Brain microvascular endothelial cell (primary cell): ENCODE data around the gene GCNT2.

Source experiments
- DNase-seq: peaks from one replicate; pipeline ENCODE4 v3.0.0-alpha.2; 2020
- H3K27ac ChIP-seq: fragments of 250-450 bp; sonication (Bioruptor Pico); 2 replicates; pipeline ENCODE4 v1.5.1; 2020; ENCODE audit warnings: mild to moderate bottlenecking, moderate library complexity
- H3K27me3 ChIP-seq: fragments of 250-450 bp; sonication (Bioruptor Pico); replicated peaks from 2 replicates; pipeline ENCODE4 v1.5.1; 2020; ENCODE audit warnings: mild to moderate bottlenecking
- H3K36me3 ChIP-seq: fragments of 250-450 bp; sonication (Bioruptor Pico); replicated peaks from 2 replicates; pipeline ENCODE4 v1.5.1; 2020; ENCODE audit warnings: mild to moderate bottlenecking
- H3K4me3 ChIP-seq: 2 replicates; pipeline ENCODE4 v1.5.1; 2011; ENCODE audit warnings: low read depth, mild to moderate bottlenecking, control low read depth, low read length, moderate library complexity
- in situ Hi-C: cut with HindIII; loops from 2 replicates; pipeline ENCODE4 v1.10.0; 2017; ENCODE audit warnings: low sequenced_read_pairs, low pct_ligation_motif_present
- TF ChIP-seq, protein P1 (sequence below): IDR thresholded peaks from 2 replicates; pipeline ENCODE4 v1.5.1; 2011; ENCODE audit warnings: low read depth, mild to moderate bottlenecking, moderate library complexity, low read length, control low read depth, inconsistent platforms; ENCODE audit errors: missing control alignments

The GCNT2 gene

DNA sequence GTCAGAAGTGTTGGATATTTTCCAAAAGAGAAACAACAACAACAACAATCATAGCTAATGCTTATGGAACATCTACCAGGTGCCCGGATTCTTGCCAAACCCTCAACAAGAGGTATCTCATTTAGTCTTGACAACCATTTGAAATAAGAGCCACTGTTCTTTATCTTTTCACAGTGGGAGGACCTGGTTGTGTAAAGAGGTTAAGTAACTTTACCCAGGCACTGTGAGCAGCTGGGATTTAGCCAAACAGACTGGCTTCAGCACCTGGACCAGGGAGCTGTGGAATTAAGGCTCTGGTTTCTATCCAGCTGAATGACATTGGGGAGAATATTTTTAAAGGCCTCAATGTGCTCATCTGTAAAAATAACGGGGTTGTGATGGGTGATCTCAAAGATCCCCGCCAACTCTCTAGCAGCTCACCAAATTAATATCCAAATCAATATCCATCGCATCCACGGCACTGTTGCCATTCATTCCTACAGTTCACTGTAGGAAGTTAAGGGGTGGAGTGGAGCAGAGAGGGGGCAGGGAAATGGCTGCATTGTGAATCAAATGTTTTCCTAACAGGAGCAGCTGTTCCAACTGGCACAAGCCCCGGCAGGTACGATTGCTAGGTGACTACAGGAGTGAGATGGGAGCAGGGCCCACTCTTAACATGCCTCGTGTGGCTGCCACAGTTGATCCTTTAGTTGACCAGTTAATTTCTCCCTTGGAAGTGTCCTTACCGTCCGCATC, 61.8 kb downstream of the GCNT2 start:
- TF ChIP-seq, protein P1, sequence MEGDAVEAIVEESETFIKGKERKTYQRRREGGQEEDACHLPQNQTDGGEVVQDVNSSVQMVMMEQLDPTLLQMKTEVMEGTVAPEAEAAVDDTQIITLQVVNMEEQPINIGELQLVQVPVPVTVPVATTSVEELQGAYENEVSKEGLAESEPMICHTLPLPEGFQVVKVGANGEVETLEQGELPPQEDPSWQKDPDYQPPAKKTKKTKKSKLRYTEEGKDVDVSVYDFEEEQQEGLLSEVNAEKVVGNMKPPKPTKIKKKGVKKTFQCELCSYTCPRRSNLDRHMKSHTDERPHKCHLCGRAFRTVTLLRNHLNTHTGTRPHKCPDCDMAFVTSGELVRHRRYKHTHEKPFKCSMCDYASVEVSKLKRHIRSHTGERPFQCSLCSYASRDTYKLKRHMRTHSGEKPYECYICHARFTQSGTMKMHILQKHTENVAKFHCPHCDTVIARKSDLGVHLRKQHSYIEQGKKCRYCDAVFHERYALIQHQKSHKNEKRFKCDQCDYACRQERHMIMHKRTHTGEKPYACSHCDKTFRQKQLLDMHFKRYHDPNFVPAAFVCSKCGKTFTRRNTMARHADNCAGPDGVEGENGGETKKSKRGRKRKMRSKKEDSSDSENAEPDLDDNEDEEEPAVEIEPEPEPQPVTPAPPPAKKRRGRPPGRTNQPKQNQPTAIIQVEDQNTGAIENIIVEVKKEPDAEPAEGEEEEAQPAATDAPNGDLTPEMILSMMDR: no peak
- H3K27me3 ChIP-seq: no peaks in the 10 kb centered on the region
- no peak overlapping the region for H3K4me3 ChIP-seq
- in situ Hi-C loops: no loop called here
- DNase-seq: no peak
- no peaks in the 10 kb centered on the region for H3K36me3 ChIP-seq
- H3K27ac ChIP-seq: no peak overlapping the region

DNA sequence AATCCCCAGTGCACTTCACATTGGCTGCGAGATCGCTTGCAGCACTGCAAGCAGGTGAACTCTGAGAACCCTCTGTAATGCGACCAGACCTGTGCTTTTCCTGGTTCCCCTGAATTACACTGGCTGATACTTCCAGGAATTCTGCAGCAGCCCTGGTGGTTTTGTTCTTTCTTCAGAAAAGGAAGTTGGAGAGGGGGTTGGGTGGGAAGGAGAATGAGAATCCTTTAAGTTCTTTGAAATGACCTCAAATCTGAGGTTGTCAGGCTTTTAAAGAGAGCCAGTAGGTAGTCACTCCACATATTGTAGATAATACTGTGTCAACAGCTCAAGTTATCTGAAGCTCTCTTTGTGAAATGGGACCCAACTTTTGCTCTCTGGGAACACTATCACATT, 62.4 kb downstream of the GCNT2 start:
- H3K27ac ChIP-seq: no peak overlapping the region

DNA sequence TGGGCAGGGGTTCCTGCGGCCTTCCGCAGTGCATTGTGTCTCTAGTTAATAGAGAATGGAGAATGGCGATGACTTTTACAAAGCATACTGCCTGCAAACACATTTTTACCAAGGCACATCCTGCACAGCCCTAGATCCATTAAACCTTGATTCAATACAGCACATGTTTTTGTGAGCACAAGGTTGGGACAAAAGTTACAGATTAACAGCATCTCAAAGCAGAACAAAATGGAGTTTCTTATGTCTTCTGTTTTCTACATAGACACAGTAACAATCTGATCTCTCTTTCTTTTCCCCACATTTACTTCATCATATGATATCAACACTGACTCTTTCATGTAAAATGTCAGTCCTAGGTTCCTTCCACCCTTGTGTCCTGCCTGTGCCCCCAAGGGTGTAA, 63.5 kb downstream of the GCNT2 start:
- H3K4me3 ChIP-seq: no peak overlapping the region
- no peaks in the 10 kb centered on the region for H3K36me3 ChIP-seq
- no peak for DNase-seq
- no peaks in the 10 kb centered on the region for H3K27me3 ChIP-seq
- TF ChIP-seq, protein P1: no peak
- in situ Hi-C loops: no loop called here
- H3K27ac ChIP-seq: no peak overlapping the region

More for the DNA sequence above, 62.4 kb downstream of the GCNT2 start:
- Histone ChIP-seq H3K36me3 (no peaks in the 10 kb centered on the region), H3K4me3 (no peak overlapping the region), H3K27me3 (no peaks in the 10 kb centered on the region)
- no peak for DNase-seq
- TF ChIP-seq, protein P1: no peak
- in situ Hi-C loops: no loop called here

DNA sequence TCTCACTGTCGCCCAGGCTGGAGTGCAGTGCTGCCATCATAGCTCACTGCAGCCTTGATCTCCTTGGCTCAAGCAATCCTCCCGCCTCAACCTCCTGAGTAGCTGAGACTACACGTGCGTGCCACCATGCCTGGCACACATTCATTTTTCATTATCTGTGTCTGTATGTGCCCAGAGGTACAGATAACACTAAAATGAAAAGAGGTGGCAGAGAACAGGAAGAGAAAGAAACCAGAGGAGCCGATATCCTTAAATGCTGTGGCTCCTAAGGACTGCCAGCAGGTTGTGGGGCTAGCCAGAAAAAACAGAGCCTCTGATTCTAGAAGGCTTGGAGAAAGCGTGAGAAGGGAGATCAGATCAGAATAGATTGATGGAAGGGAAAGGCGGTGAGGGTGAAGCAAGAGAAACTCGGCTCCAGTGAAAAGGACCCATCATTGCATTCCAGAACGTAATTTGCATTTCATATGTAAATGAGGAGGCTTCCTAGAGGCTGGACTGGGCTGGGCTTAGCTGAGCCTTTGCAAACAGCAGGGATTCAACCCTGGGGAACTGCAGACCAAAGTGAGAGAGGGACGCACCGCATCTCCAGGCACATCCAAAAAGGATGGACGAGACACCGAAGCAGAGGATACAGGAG, 64.2 kb downstream of the GCNT2 start:
- TF ChIP-seq, protein P1: no peak
- H3K27ac ChIP-seq: no peak overlapping the region
- H3K36me3 ChIP-seq: no peaks in the 10 kb centered on the region
- DNase-seq: no peak
- no peaks in the 10 kb centered on the region for H3K27me3 ChIP-seq
- in situ Hi-C loops: no loop called here
- no peak overlapping the region for H3K4me3 ChIP-seq

DNA sequence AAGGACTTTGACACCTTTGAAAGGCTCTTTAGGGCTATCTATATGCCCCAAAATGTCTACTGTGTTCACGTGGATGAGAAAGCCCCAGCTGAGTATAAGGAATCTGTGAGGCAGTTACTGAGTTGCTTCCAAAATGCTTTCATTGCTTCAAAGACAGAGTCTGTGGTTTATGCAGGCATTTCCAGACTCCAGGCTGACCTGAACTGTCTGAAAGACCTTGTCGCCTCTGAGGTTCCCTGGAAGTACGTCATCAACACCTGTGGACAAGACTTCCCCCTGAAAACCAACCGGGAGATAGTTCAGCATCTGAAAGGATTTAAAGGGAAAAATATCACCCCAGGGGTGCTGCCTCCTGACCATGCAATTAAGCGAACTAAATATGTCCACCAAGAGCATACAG, 65.2 kb downstream of the GCNT2 start:
- in situ Hi-C loops: no loop called here

More for the DNA sequence above, 65.2 kb downstream of the GCNT2 start:
- no peaks in the 10 kb centered on the region for H3K36me3 ChIP-seq
- TF ChIP-seq, protein P1: no peak
- DNase-seq: no peak
- H3K4me3 ChIP-seq: no peak overlapping the region
- H3K27me3 ChIP-seq: no peaks in the 10 kb centered on the region
- no peak overlapping the region for H3K27ac ChIP-seq
